HEK293 (cell line): Measurements from ENCODE around the gene CCNI.

Experiments
- CTCF ChIA-PET: fragments of 350-600 bp; formaldehyde crosslinking; extraction: SDS; loops from one replicate; lab custom pipeline; 2021; ENCODE audit warnings: antibody characterized with exemption; lab: Yijun Ruan, JAX
- POLR2A ChIA-PET: fragments of 300-600 bp; formaldehyde crosslinking; extraction: SDS; loops from one replicate; lab custom pipeline; 2020; ENCODE audit warnings: antibody characterized with exemption, inconsistent platforms; lab: Yijun Ruan, JAX
- H3K27ac ChIP-seq: fragments of 200-500 bp; sonication (Bioruptor generic); 2 replicates; pipeline ENCODE4 v1.5.1; 2014; ENCODE audit warnings: low read depth, low read length, control low read depth, inconsistent platforms; ENCODE audit errors: extremely low read depth
- H3K36me3 ChIP-seq, 2 experiments: fragments of 200-500 bp in 1 of 2; sonication (Bioruptor generic) in 1 of 2; 1 replicate in 1 of 2; 2 replicates in 1 of 2; pipeline ENCODE4 v1.5.1; 2014 to 2017; ENCODE audit warnings: inconsistent platforms in 2 of 2, low read length in 2 of 2; ENCODE audit not compliant: control insufficient read depth in 2 of 2, insufficient read depth in 1 of 2
- H3K4me1 ChIP-seq: fragments of 200-500 bp; sonication (Bioruptor generic); 2 replicates; pipeline ENCODE4 v1.5.1; 2014; ENCODE audit warnings: mild to moderate bottlenecking, low read length, inconsistent platforms; ENCODE audit not compliant: control insufficient read depth, insufficient read depth
- H3K4me3 ChIP-seq: 2 replicates; pipeline ENCODE4 v1.5.1; 2011; ENCODE audit warnings: low read depth, mild to moderate bottlenecking, control low read depth, low read length, moderate library complexity
- H3K9me3 ChIP-seq: fragments of 200-500 bp; sonication (Bioruptor generic); 2 replicates; pipeline ENCODE4 v1.5.1; 2014; ENCODE audit warnings: low read depth, low read length, inconsistent platforms; ENCODE audit not compliant: control insufficient read depth, insufficient read depth
- BCL6B ChIP-seq: fragments of 450-650 bp; formaldehyde crosslinking; IDR thresholded peaks from 2 replicates; pipeline ENCODE4 v1.5.1; 2017; ENCODE audit warnings: missing biosample characterization, missing genetic modification characterization
- GLI2 ChIP-seq: fragments of 450-650 bp; formaldehyde crosslinking; IDR thresholded peaks from 2 replicates; pipeline ENCODE4; 2017; ENCODE audit warnings: missing biosample characterization, missing genetic modification characterization, low read depth, borderline replicate concordance
- GLIS1 ChIP-seq: fragments of 450-650 bp; formaldehyde crosslinking; IDR thresholded peaks from 2 replicates; pipeline ENCODE4 v1.5.1; 2016; ENCODE audit warnings: missing biosample characterization, missing genetic modification characterization
- IKZF3 ChIP-seq: fragments of 450-650 bp; IDR thresholded peaks from 2 replicates; pipeline ENCODE4 v1.5.0; 2018; ENCODE audit warnings: missing biosample characterization, mild to moderate bottlenecking, missing genetic modification characterization, moderate library complexity
- KLF16 ChIP-seq: fragments of 450-650 bp; formaldehyde crosslinking; IDR thresholded peaks from 2 replicates; pipeline ENCODE4 v1.5.1; 2017; ENCODE audit warnings: missing biosample characterization, missing genetic modification characterization
- MYNN ChIP-seq: fragments of 450-650 bp; formaldehyde crosslinking; IDR thresholded peaks from 2 replicates; pipeline ENCODE4 v1.5.1; 2016; ENCODE audit warnings: missing biosample characterization, missing genetic modification characterization, borderline replicate concordance
- PBX3 ChIP-seq: sonication (generic); formaldehyde crosslinking; IDR thresholded peaks from 2 replicates; pipeline ENCODE4 v1.8.1; 2022; ENCODE audit warnings: mild to moderate bottlenecking, moderate library complexity, missing genetic modification reagents
- SP7 ChIP-seq: fragments of 450-650 bp; formaldehyde crosslinking; IDR thresholded peaks from 2 replicates; pipeline ENCODE4 v1.5.1; 2016; ENCODE audit warnings: missing biosample characterization, missing genetic modification characterization
- TRIM28 ChIP-seq: IDR thresholded peaks from 2 replicates; pipeline ENCODE4 v1.6.1; 2011; ENCODE audit warnings: low read length, control low read depth, borderline replicate concordance
- ZFP41 ChIP-seq: fragments of 450-650 bp; formaldehyde crosslinking; IDR thresholded peaks from 2 replicates; pipeline ENCODE4 v1.5.1; 2016; ENCODE audit warnings: missing biosample characterization, missing genetic modification characterization, borderline replicate concordance
- ZNF146 ChIP-seq: fragments of 450-650 bp; formaldehyde crosslinking; IDR thresholded peaks from 2 replicates; pipeline ENCODE4 v1.5.1; 2016; ENCODE audit warnings: missing biosample characterization, missing genetic modification characterization
- ZNF155 ChIP-seq: fragments of 450-650 bp; formaldehyde crosslinking; IDR thresholded peaks from 2 replicates; pipeline ENCODE4 v1.5.1; 2016; ENCODE audit warnings: missing biosample characterization, missing genetic modification characterization
- ZNF174 ChIP-seq: fragments of 450-650 bp; formaldehyde crosslinking; IDR thresholded peaks from 2 replicates; pipeline ENCODE4 v1.5.0; 2017; ENCODE audit warnings: missing biosample characterization, mild to moderate bottlenecking, missing genetic modification characterization
- ZNF184 ChIP-seq: fragments of 450-650 bp; IDR thresholded peaks from 2 replicates; pipeline ENCODE4 v1.5.1; 2018; ENCODE audit warnings: missing biosample characterization, mild to moderate bottlenecking, missing genetic modification characterization
- ZNF292 ChIP-seq: fragments of 450-650 bp; formaldehyde crosslinking; IDR thresholded peaks from 2 replicates; pipeline ENCODE4 v1.5.1; 2016; ENCODE audit warnings: low read depth, missing biosample characterization, missing genetic modification characterization, borderline replicate concordance
- ZNF324 ChIP-seq: fragments of 450-650 bp; formaldehyde crosslinking; IDR thresholded peaks from 2 replicates; pipeline ENCODE4 v1.5.1; 2016; ENCODE audit warnings: missing biosample characterization, missing genetic modification characterization
- ZNF341 ChIP-seq: fragments of 450-650 bp; formaldehyde crosslinking; IDR thresholded peaks from 2 replicates; pipeline ENCODE4; 2016; ENCODE audit warnings: low read depth, missing biosample characterization, missing genetic modification characterization
- ZNF514 ChIP-seq: fragments of 450-650 bp; formaldehyde crosslinking; IDR thresholded peaks from 2 replicates; pipeline ENCODE4 v1.5.1; 2016; ENCODE audit warnings: missing biosample characterization, missing genetic modification characterization
- ZNF518A ChIP-seq: fragments of 450-650 bp; formaldehyde crosslinking; conservative IDR thresholded peaks from 2 replicates; pipeline ENCODE4 v1.5.1; 2016; ENCODE audit warnings: low read depth, missing biosample characterization, missing genetic modification characterization
- ZNF544 ChIP-seq: fragments of 450-650 bp; formaldehyde crosslinking; IDR thresholded peaks from 2 replicates; pipeline ENCODE4 v1.5.0; 2017; ENCODE audit warnings: missing biosample characterization, missing genetic modification characterization
- ZNF549 ChIP-seq: fragments of 450-650 bp; IDR thresholded peaks from 2 replicates; pipeline ENCODE4 v1.5.1; 2018; ENCODE audit warnings: missing biosample characterization, missing genetic modification characterization, mild to moderate bottlenecking, inconsistent platforms, moderate library complexity
- ZNF626 ChIP-seq: fragments of 450-650 bp; sonication (Bioruptor Pico); formaldehyde crosslinking; IDR thresholded peaks from 2 replicates; pipeline ENCODE4 v1.5.1; 2018; ENCODE audit warnings: missing biosample characterization, missing genetic modification characterization, inconsistent platforms
- ZNF707 ChIP-seq: fragments of 450-650 bp; formaldehyde crosslinking; IDR thresholded peaks from 2 replicates; pipeline ENCODE4 v1.5.1; 2016; ENCODE audit warnings: missing biosample characterization, missing genetic modification characterization
- ZNF76 ChIP-seq: fragments of 450-650 bp; formaldehyde crosslinking; IDR thresholded peaks from 2 replicates; pipeline ENCODE4; 2016; ENCODE audit warnings: low read depth, missing biosample characterization, missing genetic modification characterization, borderline replicate concordance
- ZSCAN30 ChIP-seq: fragments of 450-650 bp; IDR thresholded peaks from 2 replicates; pipeline ENCODE4 v1.5.1; 2018; ENCODE audit warnings: missing biosample characterization, mild to moderate bottlenecking, missing genetic modification characterization, moderate library complexity

CCNI gene

GRCh38 chr4:77021614-77022089 is 54.1 kb downstream of the CCNI start:
- Histone ChIP-seq H3K4me3 (no peak overlapping the region), H3K27ac (no peak overlapping the region), H3K36me3 (peaks cover 0 to 82% of the 10 kb centered on the region in 2 experiments), H3K4me1 (no peaks in the 10 kb centered on the region), H3K9me3 (no peaks in the 10 kb centered on the region)
- POLR2A ChIA-PET = no interaction called here
- no peak for TF ChIP-seq ZNF707
- TF ChIP-seq ZNF155 = no peak
- no peak for TF ChIP-seq ZNF146 (tag by site-specific recombination)
- no peak for TF ChIP-seq ZNF292 (tag by site-specific recombination)
- no peak for TF ChIP-seq SP7 (tag by site-specific recombination)
- CTCF ChIA-PET = interaction anchor here (0.6 kb wide), 1 partner anchor 69 kb away, joined by 3 read pairs; no protein-coding TSS in a partner anchor

GRCh38 chr4:77020017-77020416 is 55.8 kb downstream of the CCNI start:
- no peaks in the 10 kb centered on the region for H3K4me1 ChIP-seq
- H3K36me3 ChIP-seq = peaks cover 0 to 84% of the 10 kb centered on the region in 2 experiments; a peak in 2 of 3 replicates
- TF ChIP-seq ZNF76 (tag by site-specific recombination) = no peak
- TF ChIP-seq ZNF544 (tag by site-specific recombination) = no peak
- TF ChIP-seq BCL6B (tag by site-specific recombination) = no peak
- TF ChIP-seq GLI2 (tag by site-specific recombination) = no peak
- TF ChIP-seq ZNF626 (tag by site-specific recombination) = no peak
- no peak for TF ChIP-seq ZNF514 (tag by site-specific recombination)
- no peak for TF ChIP-seq ZSCAN30 (tag by site-specific recombination)
- no peak for TF ChIP-seq ZNF184
- no peak for TF ChIP-seq ZNF549 (tag by site-specific recombination)
- TF ChIP-seq ZNF174 (tag by site-specific recombination) = no peak
- TF ChIP-seq ZFP41 (tag by site-specific recombination) = no peak
- no peak for TF ChIP-seq ZNF324
- no peak for TF ChIP-seq TRIM28
- H3K4me3 ChIP-seq = no peak overlapping the region
- no peaks in the 10 kb centered on the region for H3K9me3 ChIP-seq
- CTCF ChIA-PET = no interaction called here
- POLR2A ChIA-PET = no interaction called here
- no peak overlapping the region for H3K27ac ChIP-seq

GRCh38 chr4:77015390-77015789 is 60.4 kb downstream of the CCNI start:
- Histone ChIP-seq H3K4me1 (no peaks in the 10 kb centered on the region), H3K27ac (no peak overlapping the region), H3K4me3 (no peak overlapping the region), H3K9me3 (no peaks in the 10 kb centered on the region), H3K36me3 (peaks cover 0 to 69% of the 10 kb centered on the region in 2 experiments; a peak in 1 of 3 replicates)
- POLR2A ChIA-PET = no interaction called here
- CTCF ChIA-PET = no interaction called here
- TF ChIP-seq ZNF341 (tag by site-specific recombination) = no peak
- TF ChIP-seq PBX3 (CRISPR knock-in tag) = no peak
- TF ChIP-seq KLF16 (tag by site-specific recombination) = no peak
- TF ChIP-seq MYNN = no peak
- no peak for TF ChIP-seq GLIS1 (tag by site-specific recombination)
- no peak for TF ChIP-seq ZNF518A
- TF ChIP-seq ZNF174 (tag by site-specific recombination) = no peak
- no peak for TF ChIP-seq IKZF3 (tag by site-specific recombination)
